Adipocyte (in vitro differentiated cells): ENCODE results near the gene RNU6-9.

Experiments used
- DNase-seq: peaks from one replicate; pipeline ENCODE4 v3.0.0-alpha.2; 2015; ENCODE audit warnings: low read depth
- H3K27me3 ChIP-seq: replicated peaks from 2 replicates; pipeline ENCODE4 v1.7.0; 2013; ENCODE audit warnings: mild to moderate bottlenecking, low read length, moderate library complexity; ENCODE audit not compliant: control insufficient read depth, insufficient read depth
- H3K36me3 ChIP-seq: 2 replicates; pipeline ENCODE4 v1.7.0; 2013; ENCODE audit warnings: low read length, mild to moderate bottlenecking, moderate library complexity; ENCODE audit not compliant: control insufficient read depth, insufficient read depth, severe bottlenecking
- H3K4me1 ChIP-seq: 2 replicates; pipeline ENCODE4 v1.7.0; 2013; ENCODE audit warnings: mild to moderate bottlenecking, low read length, moderate library complexity; ENCODE audit not compliant: control insufficient read depth, insufficient read depth
- H3K4me3 ChIP-seq: 2 replicates; pipeline ENCODE4 v1.7.0; 2013; ENCODE audit warnings: mild to moderate bottlenecking, low read length, moderate library complexity
- H3K9ac ChIP-seq: 2 replicates; pipeline ENCODE4 v1.7.0; 2013; ENCODE audit warnings: mild to moderate bottlenecking, low read length, moderate library complexity
- H3K9me3 ChIP-seq: 2 replicates; pipeline ENCODE4 v1.7.0; 2013; ENCODE audit warnings: mild to moderate bottlenecking, low read length, moderate library complexity; ENCODE audit not compliant: control insufficient read depth

Gene RNU6-9

DNA sequence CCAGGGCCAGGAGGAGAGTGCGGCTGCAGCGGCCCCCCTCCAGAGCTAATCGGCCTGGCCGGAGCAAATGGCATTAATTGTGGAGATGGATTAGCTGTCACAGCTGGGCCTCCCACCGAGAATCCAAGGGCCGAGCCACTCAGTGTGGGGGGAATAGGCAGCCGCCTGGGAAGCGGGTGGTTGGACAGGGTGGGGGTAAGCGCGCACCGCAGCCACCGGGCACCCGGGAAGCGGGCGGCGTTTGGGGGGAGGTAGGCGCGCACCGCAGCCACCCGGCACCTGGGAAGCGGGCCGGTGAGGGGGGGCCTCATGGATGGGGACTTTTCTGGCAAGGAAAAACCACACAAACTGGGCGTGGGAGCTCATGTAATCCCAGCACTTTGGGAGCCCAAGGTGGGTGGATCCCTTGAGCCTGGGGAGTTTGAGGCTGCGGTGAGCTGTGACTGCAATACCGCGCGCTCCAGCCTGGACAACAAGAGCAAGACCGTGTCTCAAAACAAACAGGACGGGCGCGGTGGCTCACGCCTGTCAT, 10.0 kb downstream of the RNU6-9 start:
- Histone ChIP-seq H3K4me3 (no peak overlapping the region), H3K9me3 (no peaks in the 10 kb centered on the region), H3K4me1 (no peaks in the 10 kb centered on the region), H3K36me3 (no peaks in the 10 kb centered on the region), H3K9ac (no peak overlapping the region), H3K27me3 (no peaks in the 10 kb centered on the region)
- no peak for DNase-seq

DNA sequence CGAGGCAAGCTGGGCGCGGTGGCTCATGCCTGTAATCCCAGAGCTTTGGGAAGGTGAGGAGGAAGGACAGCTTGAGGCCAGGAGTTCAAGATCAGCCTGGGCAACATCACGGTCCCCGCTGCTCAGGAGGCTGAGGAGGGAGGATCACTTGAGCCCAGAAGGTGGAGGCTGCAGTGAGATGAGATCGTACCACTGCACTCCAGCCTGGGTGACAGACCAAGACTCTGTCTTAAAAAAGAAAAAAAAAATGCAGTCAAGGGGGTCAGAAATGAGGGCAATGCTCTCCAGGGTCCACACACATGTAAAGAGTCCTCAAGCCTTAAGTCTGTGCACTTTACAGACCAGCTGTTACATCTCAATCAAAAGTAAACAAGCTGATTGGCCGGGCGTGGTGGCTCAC, 11.3 kb downstream of the RNU6-9 start:
- Histone ChIP-seq H3K9ac (no peak overlapping the region), H3K4me1 (no peaks in the 10 kb centered on the region), H3K36me3 (no peaks in the 10 kb centered on the region), H3K4me3 (no peak overlapping the region), H3K9me3 (no peaks in the 10 kb centered on the region), H3K27me3 (no peaks in the 10 kb centered on the region)
- no peak for DNase-seq

DNA sequence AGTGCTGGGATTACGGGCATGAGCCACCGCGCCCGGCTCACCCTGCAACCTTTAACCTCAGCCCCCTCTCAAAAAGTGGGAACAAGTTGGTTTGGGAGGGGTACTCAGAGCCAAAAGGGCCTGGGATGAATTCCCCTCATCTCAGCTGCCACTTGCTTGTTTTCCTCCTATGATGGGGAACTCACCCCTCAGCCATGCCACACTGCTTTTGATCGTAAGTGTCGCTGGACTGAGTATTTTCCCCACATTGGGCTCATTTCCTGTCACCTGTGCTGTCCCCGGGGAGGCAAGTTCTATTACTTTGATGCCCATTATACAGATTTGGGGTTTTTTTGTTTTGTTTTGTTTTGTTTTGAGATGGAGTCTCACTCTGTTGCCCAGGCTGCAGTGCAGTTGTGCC, 13.2 kb downstream of the RNU6-9 start:
- Histone ChIP-seq H3K4me3 (no peak overlapping the region), H3K9me3 (no peaks in the 10 kb centered on the region), H3K9ac (no peak overlapping the region), H3K36me3 (no peaks in the 10 kb centered on the region), H3K27me3 (no peaks in the 10 kb centered on the region), H3K4me1 (no peaks in the 10 kb centered on the region)
- DNase-seq: no peak

DNA sequence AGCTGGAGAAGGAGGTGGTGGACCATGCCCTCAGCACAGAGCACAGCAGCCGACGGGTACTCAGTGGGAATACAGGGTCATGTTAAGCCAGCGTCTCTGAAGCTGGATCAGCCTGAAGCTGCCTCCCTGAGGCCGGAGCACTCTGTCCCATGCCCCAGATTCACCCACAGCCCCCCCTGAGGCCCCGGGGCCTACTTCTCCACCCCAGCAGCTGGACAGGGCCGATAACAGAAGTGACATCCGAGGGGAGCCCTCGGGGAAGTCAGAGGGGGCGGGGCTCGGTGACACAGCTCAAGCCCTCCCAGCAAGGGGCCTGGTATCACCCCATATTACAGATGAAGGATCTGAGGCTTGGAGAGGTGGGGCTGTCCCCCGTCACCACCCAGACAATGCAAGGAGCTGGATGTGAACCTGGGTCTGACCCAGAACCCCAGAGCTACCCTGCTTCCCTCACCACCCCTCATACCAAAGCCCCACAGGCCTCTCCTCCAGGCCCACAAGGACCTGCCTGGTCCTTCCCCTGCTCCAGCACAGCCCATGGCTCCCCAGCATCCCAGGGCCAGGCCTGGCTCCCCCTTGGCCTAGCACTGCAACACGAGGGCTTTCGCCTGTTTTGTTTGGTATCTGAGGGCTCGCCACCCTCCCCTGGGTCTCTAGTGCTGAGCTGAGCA, 14.0 kb downstream of the RNU6-9 start:
- Histone ChIP-seq H3K9ac (no peak overlapping the region), H3K4me1 (no peaks in the 10 kb centered on the region), H3K9me3 (no peaks in the 10 kb centered on the region), H3K36me3 (no peaks in the 10 kb centered on the region), H3K27me3 (no peaks in the 10 kb centered on the region), H3K4me3 (no peak overlapping the region)
- DNase-seq: no peak

DNA sequence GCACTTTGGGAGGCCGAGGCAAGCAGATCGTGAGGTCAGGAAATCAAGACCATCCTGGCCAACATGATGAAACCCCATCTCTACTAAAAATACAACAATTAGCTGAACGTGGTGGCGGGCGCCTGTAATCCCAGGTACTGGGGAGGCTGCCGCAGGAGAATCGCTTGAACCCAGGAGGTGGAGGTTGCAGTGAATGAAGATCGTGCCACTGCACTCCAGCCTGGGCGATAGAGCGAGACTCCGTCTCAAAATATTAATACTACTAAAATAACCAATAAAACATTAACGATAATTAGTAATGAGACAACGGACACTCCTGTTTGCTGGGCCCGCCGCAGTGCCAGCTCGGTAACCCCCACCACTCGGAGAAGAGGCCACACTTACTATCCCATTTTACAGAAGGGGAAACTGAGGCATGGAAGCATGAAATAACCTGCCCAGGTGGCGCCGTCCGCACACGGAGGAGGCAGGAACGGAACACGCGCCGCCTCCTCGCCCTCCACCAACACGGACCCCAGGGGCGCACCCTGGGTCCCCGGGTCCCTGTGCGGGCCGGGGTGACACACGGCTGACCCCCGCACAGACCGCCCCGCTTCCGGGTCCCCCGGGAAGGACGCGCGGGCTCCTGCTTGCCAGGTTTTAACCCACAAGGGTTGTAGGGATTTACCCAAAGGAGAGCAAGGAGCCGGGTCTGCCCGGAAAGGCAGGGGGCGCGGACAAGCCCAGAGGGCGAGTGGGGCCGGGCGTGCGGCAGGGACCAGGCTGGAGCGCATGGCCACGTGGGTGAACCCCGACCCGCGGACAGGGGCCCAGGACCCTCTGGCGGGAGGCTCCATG, 18.1 kb downstream of the RNU6-9 start:
- Histone ChIP-seq H3K36me3 (no peaks in the 10 kb centered on the region), H3K9me3 (no peaks in the 10 kb centered on the region), H3K9ac (no peak overlapping the region), H3K4me3 (no peak overlapping the region), H3K4me1 (peaks cover 3% of the 10 kb centered on the region), H3K27me3 (no peaks in the 10 kb centered on the region)
- no peak for DNase-seq

DNA sequence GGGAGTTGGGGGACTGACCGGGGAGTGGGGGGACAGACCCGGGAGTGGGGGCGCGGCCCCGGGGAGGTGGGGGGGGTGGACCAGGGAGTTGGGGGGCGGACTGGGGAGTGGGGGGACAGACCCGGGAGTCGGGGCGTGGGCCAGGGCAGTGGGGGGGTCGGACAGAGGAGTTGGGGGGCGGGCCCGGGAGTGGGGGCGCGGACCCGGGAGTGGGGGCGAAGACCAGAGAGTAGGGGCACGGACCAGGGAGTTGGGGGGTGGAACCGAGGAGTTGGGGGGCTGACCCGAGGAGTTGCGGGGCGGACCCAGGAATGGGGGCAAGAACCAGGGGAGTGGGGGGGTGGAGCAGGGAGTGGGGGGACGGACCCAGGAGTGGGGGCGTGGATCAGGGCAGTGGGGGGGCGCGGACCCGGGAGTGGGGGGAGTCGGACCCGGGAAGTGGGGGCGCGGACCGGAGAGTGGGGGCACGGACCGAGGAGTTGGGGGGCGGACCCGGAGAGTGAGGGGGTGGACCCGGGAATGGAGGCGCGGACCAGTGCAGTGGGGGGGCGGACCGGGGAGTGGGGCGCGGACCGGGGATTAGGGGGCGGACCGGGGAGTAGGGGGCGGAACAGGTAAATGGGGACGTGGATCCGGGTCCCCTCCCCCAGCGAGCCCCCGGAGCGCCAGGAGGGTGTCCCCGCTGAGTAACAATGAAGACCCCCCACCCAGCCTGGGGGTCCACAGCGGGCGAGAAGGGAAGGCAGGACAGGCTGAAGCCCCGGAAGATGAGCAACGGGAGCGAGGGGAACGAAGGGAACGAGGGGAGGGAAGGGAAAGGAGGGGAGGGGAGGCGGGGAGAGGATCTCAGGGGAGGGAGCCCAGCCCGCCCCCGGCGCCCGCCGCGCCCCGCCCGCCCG, 19.1 kb downstream of the RNU6-9 start:
- H3K4me3 ChIP-seq: peak overlapping the region; percentile 80
- no peaks in the 10 kb centered on the region for H3K9me3 ChIP-seq
- DNase-seq: no peak
- peak overlapping the region; percentile 83 for H3K9ac ChIP-seq
- H3K4me1 ChIP-seq: peaks cover 3% of the 10 kb centered on the region
- H3K36me3 ChIP-seq: no peaks in the 10 kb centered on the region
- no peaks in the 10 kb centered on the region for H3K27me3 ChIP-seq

DNA sequence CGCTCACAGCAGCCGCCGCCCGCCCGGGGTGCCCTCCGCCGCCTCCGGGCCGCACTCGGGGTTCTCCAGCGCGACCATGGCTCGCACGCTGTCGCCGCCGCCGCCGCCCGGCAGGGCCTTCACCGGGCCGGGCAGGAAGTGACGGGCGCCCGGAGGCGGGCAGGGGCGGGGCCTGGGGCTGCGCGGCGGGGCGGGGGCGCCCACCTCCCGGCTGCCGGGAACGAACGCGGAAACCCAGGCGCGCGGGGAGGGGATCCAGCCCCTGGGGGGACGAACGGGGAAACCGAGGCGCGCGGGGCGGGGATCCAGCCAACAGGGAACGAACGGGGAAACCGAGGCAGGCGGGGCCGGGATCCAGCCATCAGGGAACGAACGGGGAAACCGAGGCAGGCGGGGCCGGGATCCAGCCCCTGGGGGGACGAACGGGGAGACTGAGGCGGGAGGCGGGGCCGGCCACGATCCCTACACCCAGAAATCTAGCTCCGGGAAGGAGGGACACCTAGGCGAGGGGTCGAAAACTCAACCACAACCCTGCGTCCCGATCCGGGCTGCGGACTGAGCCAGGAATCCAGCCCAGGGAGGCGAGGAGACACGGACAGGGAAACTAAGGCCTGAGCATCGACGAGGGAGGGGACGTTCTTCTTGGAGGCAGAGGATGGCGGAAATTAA, 19.9 kb downstream of the RNU6-9 start, which contains the start of gene R3HDM4:
R3HDM4 (minus strand) TSS at position 140 of the 669 bp plus-strand sequence; CDS start at position 78, 62 bp downstream.
- H3K27me3 ChIP-seq: peaks cover 5% of the 10 kb centered on the region
- peak within 1 kb of the TSS; percentile 89 for H3K9ac ChIP-seq
- peaks cover 3% of the 10 kb centered on the region for H3K4me1 ChIP-seq
- H3K4me3 ChIP-seq: peak within 1 kb of the TSS; percentile 82
- no peaks in the 10 kb centered on the region for H3K36me3 ChIP-seq
- DNase-seq: peak; percentile 90
- H3K9me3 ChIP-seq: no peaks in the 10 kb centered on the region

DNA sequence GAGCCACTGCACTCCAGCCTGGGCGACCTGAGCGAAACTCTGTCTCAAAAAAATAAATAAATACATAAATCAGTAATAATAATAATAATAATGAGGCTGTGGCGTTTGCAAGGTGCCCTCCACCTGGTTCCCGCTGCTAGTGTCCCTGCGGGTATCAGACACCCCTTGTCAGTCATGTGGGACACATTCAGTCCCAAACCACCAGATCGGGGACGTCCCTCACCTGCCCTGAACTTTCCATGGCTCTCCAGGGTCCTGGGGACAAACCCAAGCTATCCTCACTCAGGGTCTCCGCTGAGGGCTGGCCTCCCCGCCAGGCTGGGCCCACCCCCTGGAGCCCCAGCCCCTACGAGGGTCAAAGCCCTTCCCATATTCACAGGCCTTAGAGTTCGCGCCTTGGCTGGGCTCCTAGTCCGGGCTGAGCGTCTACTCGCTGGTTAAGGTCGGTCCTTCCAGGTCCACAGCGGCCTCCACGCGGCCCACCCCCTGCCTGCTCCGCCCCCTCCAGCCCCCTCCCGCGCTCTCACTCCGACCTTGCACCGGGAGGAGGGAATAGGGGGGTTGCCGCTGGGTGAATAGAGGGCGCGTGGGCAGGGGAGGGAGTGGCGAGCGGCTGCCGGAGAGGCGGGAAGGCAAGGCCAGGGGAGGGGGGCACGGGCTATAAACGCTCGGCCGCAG, 23.5 kb downstream of the RNU6-9 start:
- peaks cover 4% of the 10 kb centered on the region for H3K4me1 ChIP-seq
- H3K27me3 ChIP-seq: peaks cover 5% of the 10 kb centered on the region
- H3K36me3 ChIP-seq: no peaks in the 10 kb centered on the region
- H3K9me3 ChIP-seq: no peaks in the 10 kb centered on the region
- DNase-seq: no peak
- no peak overlapping the region for H3K9ac ChIP-seq
- no peak overlapping the region for H3K4me3 ChIP-seq

DNA sequence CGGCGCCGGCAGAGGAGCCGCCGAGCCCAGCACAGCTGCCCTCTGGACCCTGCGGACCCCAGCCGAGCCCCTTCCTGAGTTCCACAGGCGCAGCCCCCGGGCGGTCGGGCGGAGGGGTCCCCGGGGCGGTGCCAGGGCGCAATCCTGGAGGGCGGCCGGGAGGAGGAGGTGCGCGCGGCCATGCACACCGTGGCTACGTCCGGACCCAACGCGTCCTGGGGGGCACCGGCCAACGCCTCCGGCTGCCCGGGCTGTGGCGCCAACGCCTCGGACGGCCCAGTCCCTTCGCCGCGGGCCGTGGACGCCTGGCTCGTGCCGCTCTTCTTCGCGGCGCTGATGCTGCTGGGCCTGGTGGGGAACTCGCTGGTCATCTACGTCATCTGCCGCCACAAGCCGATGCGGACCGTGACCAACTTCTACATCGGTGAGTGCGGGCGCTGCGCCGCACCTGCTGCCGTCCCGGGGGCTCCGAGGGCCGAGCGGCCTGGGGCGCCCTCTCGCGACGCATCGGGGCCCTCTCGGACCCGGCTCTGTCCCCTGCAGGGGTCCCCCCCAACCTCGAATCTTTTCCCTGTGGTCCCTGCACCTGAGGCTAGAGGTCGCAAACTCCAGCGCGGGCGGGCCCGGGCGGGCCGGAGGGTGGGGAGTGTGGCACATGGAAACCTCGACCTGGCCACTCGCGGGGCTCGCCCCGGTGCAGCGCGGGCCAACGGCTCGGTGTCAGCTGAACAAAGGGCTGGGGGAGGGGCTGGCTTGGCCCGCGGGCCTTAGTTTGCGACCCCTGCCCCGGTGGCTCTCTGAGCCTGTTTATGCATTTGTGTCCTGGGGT, 24.3 kb downstream of the RNU6-9 start, which contains the start of gene KISS1R:
KISS1R (plus strand) TSS at position 11 of the 829 bp plus-strand sequence; CDS start at position 181, 170 bp downstream.
- Histone ChIP-seq H3K27me3 (peaks cover 5% of the 10 kb centered on the region), H3K4me1 (peaks cover 6% of the 10 kb centered on the region), H3K9ac (no peak within 1 kb of the TSS), H3K9me3 (no peaks in the 10 kb centered on the region), H3K36me3 (no peaks in the 10 kb centered on the region), H3K4me3 (no peak within 1 kb of the TSS)
- peak; percentile 41 for DNase-seq
